H1 (cell line): ENCODE data around the gene C19orf73. TPM values are rescaled to one million over a fixed set of nuclear protein-coding genes. Genes with fewer than 3 reads are reported as not detected.

Experiments
- BACH1 ChIP-seq: IDR thresholded peaks from 2 replicates; pipeline ENCODE4 v1.6.1; 2012; ENCODE audit warnings: low read length, improper control_type of control experiment
- BRCA1 ChIP-seq: IDR thresholded peaks from 2 replicates; pipeline ENCODE4 v1.6.1; 2012; ENCODE audit warnings: low read depth, low read length, improper control_type of control experiment
- CREB1 ChIP-seq: IDR thresholded peaks from 2 replicates; pipeline ENCODE4 v1.6.1; 2012; ENCODE audit warnings: inconsistent platforms
- E2F6 ChIP-seq: IDR thresholded peaks from 2 replicates; pipeline ENCODE4 v1.6.1; 2012; ENCODE audit warnings: inconsistent platforms
- KDM5A ChIP-seq: fragments of 200-600 bp; IDR thresholded peaks from 2 replicates; pipeline ENCODE4 v1.7.1; 2012; ENCODE audit warnings: mild to moderate bottlenecking, low read length, inconsistent platforms, mixed read lengths
- PHF8 ChIP-seq: fragments of 200-600 bp; sonication (generic); conservative IDR thresholded peaks from 2 replicates; pipeline ENCODE4 v1.7.1; 2012; ENCODE audit warnings: low read depth, mild to moderate bottlenecking, inconsistent platforms, low read length, moderate library complexity
- RXRA ChIP-seq: IDR thresholded peaks from 2 replicates; pipeline ENCODE4 v1.6.1; 2011; ENCODE audit warnings: low read depth, mild to moderate bottlenecking, low read length, moderate library complexity; ENCODE audit not compliant: insufficient read depth
- SAP30 ChIP-seq: fragments of 300-600 bp; sonication (generic); IDR thresholded peaks from 2 replicates; pipeline ENCODE4 v1.7.1; 2012; ENCODE audit warnings: low read length, moderate library complexity, mild to moderate bottlenecking, inconsistent platforms; ENCODE audit not compliant: insufficient read depth, insufficient replicate concordance
- SP1 ChIP-seq: IDR thresholded peaks from 2 replicates; pipeline ENCODE4 v1.6.1; 2011; ENCODE audit warnings: low read depth, low read length
- SP2 ChIP-seq: IDR thresholded peaks from 2 replicates; pipeline ENCODE4 v1.6.1; 2012; ENCODE audit warnings: mild to moderate bottlenecking, low read length, inconsistent platforms
- SRF ChIP-seq: IDR thresholded peaks from 2 replicates; pipeline ENCODE4 v1.6.1; 2011; ENCODE audit warnings: mild to moderate bottlenecking, low read depth, low read length, moderate library complexity
- SUZ12 ChIP-seq: fragments of 200-600 bp; sonication (generic); IDR thresholded peaks from 2 replicates; pipeline ENCODE4 v1.6.1; 2012; ENCODE audit warnings: mild to moderate bottlenecking, inconsistent platforms, low read length, moderate library complexity, mixed read lengths
- TAF1 ChIP-seq: IDR thresholded peaks from 2 replicates; pipeline ENCODE4 v1.6.1; 2011; ENCODE audit warnings: mild to moderate bottlenecking, low read depth, low read length
- TBP ChIP-seq: IDR thresholded peaks from 2 replicates; pipeline ENCODE4 v1.6.1; 2011; ENCODE audit warnings: low read depth, low read length, improper control_type of control experiment
- ZNF274 ChIP-seq: IDR thresholded peaks from 2 replicates; pipeline ENCODE4 v1.7.0; 2012; ENCODE audit warnings: low read length, borderline replicate concordance; ENCODE audit errors: extremely low read depth
- polyA plus RNA-seq, 7 experiments: library from polyadenylated mRNA; depleted of rRNA in 3 of 7; stranded (reverse) in 5 of 7; unstranded in 2 of 7; fragments of >200 nt in 5 of 7; fragments of 200-250 nt in 2 of 7; gene quantifications; 1 replicate in 5 of 7; 2 replicates in 1 of 7; 4 replicates in 1 of 7; pipeline versions ENCODE4 v1.2.1 to v1.2.3, GENCODE V29; 2011 to 2013; ENCODE audit warnings: missing spikeins in 2 of 7, mixed read lengths in 2 of 7
- total RNA-seq: library from RNA; stranded (reverse); fragmentation: NEBNext Ultra II Directional; extraction: Animal tissue kit (Norgen Biotek cat#: 25700); gene quantifications from 2 replicates; pipeline ENCODE4 v1.2.1, GENCODE V29; 2021
- TF ChIP-seq, protein P1 (sequence below): IDR thresholded peaks from 2 replicates; pipeline ENCODE4 v1.6.1; 2012; ENCODE audit warnings: inconsistent platforms

C19orf73 gene
- total and polyA plus RNA-seq, 2 of the 8 experiments (the other 6 are each of a cell fraction or from before 2014, with no cell fraction given) = 2.5 to 4.6 TPM

DNA sequence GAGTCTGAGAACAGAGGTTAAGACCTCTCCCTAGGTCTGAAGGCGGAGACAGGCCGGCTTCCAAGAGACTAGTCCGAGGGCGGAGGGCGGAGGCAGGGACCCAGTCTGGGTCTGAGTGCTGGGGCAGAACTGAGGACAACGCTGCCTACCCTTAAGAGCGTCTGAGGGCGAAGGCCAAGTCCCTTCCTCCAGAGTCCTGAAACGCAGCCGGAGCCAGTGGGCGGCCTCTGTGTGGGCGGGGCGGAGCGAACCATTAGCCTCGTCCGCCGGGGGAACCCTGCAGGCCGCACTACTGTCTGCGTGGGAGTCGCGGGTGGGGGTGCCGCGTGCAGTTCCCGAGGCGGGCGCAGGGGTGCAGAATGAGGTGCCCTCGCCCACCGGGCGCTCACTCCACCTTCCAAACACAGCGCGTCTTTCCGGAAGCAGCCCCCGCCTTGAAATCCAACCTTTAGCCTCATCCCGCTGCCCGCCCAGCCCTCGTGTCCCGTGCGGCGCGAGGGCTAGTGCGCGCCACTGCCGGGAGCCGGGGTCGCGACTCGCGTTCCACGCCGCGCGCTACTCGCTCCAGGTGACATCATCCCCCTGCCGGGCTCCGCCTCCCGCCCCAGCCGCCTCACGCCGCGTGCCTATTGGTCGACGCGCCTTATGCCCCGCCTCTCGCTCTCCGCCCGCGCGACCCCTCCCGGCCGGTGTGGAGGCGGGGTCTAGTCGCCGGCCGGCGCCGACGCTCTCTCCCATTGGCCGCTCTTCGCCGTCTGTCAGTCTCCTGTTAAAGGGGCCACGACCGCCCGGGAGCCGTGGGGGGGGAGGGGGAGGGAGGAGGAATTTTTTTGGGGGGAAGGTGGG is at the start of gene C19orf73 (continued):
- TF ChIP-seq SRF (no peak), SP1 (no peak), ZNF274 (no peak), KDM5A (no peak), CREB1 (no peak), RXRA (no peak), SUZ12 (no peak), E2F6 (peak; percentile 72), BACH1 (peak; percentile 87), SP2 (peak; percentile 35; the same call in 1 of the 2 replicates), PHF8 (peak; percentile 71), SAP30 (no peak), BRCA1 (no peak), TBP (no peak), TAF1 (peak; percentile 74)
- TF ChIP-seq, protein P1, sequence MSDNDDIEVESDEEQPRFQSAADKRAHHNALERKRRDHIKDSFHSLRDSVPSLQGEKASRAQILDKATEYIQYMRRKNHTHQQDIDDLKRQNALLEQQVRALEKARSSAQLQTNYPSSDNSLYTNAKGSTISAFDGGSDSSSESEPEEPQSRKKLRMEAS = peak; percentile 72; the same call in 1 of the 2 replicates
